Stimulated activated CD8-positive, alpha-beta memory T cell treated with anti-CD3 and anti-CD28 coated beads, Interleukin-15, amount 100 ng/mL, for 24 hours (primary cell): ENCODE results near the gene WNT8A.

ENCODE experiments used
- DNase-seq: peaks from one replicate; pipeline ENCODE4 v3.0.0-alpha.2; 2020; ENCODE audit warnings: low read depth

Gene WNT8A

GRCh38 chr5:138091685-138092084 is 7.9 kb downstream of the WNT8A start:
- DNase-seq: no peak

DNA sequence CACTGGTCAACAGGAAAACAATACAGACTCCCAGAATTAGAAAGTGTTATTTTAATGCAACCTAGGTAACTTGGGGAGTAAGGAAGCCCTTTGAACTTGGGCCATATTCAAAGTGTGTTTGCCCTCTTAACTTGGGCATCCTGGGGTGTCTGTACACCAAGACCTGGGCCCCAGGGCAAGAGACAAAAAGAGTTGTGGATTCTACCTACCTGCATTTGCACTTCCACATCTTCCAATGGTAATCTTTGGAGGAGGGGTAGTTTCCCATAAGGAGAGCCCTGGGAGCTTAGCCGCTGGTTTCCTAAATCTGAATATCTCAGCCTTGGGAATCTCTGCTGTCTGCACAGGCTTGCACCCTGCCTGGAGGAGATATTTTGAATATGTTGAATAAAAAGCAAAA is 8.5 kb downstream of the WNT8A start:
- no peak for DNase-seq

DNA sequence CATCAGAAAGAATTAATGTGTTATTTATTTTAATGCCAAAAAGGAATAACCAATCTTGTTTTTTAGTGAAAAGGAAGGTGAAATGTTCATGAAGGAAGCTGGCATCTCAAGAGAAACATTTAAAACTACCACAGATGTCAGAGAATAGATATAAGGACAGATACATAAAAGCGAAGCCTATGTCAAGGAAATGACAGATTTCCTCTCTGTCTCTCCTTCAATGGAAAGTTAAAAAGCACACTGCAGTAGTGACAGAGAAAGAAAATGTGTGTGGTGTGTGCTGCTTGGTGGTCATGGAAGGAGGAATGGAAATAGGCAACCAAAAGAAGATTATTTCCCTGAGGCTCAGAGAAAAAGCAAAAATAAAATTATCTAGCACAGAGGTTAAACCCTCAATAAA is 9.2 kb downstream of the WNT8A start:
- no peak for DNase-seq

GRCh38 chr5:138095100-138095907 is 11.5 kb downstream of the WNT8A start:
- DNase-seq: no peak

GRCh38 chr5:138096363-138096762 is 12.5 kb downstream of the WNT8A start:
- no peak for DNase-seq

- DNase-seq: no peak
These were observed 13.4 kb downstream of the WNT8A start for GRCh38 chr5:138096997-138097828.

DNA sequence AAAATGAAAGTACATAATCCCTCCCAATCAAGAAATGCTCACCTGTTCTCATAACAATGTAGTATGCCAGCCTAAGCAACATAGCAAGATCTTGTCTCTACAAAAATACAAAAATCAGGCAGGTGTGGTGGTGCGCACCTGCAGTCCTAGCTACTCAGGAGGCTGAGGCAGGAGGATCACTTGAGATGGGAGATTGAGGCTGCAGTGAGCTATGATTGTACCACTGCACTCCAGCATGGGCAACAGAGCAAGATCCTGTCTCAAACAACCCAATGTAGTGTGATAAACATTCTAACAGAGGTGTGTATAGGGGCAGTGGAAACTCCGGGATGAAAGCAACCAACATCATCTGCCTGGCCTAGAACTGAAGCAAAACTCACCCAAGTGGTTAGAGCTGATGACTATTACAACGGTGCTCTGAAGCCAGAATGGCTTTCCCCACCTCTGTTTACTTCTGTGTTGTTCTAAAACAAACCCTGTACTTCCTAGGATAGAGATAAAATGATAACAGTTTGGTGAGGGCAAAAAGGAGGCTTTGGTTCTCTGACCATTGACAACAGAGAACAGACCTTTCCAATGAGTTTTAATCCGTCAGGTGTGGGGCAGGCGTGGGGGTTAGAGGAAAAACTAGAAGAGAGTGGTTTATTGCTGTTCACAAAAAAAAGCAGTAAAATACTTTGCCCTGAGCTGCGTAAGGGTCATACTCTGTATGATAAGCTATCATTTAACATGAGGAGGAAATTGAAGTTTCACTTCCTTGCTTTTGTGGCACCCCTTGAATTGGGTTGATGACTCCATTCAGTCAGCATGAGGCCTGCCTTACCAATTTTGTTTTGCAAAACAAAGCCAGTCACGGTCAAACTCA is 18.9 kb downstream of the WNT8A start:
- DNase-seq: no peak

GRCh38 chr5:138103319-138103637 is 19.4 kb downstream of the WNT8A start:
- no peak for DNase-seq

DNA sequence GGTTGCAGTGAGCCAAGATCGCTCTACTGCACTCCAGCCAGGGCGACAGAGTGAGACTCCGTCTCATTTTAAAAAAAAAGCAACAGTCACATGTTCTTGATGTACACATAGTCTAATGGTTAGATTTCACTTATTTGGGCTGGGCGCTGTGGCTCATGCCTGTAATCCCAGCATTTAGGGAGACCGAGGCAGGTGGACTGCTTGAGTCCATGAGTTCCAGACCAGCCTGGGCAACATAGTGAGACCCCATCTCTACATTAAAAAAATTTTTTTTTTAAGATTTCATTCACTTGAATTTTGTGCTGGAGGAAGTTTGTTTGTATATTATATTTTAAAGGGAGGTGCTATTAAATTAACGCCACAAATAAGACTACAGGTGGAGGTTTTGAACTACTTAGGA is 21.9 kb downstream of the WNT8A start:
- DNase-seq: no peak

GRCh38 chr5:138107213-138107612 is 23.4 kb downstream of the WNT8A start:
- DNase-seq: no peak

- no peak for DNase-seq
These were observed 25.8 kb downstream of the WNT8A start for GRCh38 chr5:138109463-138110265.

DNA sequence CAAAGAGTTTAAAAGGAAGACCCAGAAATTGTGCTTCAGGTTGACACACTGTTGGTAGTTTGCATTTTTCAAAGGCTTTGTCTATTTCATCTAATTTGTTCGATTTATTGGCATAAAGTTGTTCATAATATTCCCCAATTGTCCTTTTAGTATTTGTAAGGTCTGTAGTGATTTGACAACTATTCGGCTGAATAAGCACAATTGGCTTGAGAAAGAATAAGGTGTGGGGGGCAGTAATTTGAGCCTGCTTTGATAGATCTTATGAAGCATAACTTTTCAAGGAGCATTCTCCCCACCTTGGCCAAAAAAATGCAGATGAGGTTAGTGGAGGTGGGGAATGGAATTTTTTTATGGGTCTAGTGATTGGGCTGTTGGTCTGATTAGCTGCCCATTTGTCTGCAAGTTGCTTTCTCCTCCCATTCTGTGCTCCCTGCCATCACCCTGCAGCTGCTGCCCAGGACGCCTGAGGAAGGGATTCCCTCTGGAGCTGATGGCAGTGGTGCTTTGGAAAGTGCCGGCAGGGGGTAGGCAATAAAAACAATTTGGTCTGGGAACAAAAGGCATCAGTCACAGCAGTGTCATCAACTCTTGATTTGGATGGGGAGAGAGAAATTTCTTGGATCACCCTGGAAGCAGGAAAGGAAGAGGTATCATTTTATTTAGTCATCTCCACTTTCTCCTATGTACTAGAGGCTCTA is 26.6 kb downstream of the WNT8A start:
- DNase-seq: no peak

- DNase-seq: no peak
These were observed 27.3 kb downstream of the WNT8A start for GRCh38 chr5:138111181-138111580.

GRCh38 chr5:138111937-138112336 is 28.1 kb downstream of the WNT8A start:
- no peak for DNase-seq

DNA sequence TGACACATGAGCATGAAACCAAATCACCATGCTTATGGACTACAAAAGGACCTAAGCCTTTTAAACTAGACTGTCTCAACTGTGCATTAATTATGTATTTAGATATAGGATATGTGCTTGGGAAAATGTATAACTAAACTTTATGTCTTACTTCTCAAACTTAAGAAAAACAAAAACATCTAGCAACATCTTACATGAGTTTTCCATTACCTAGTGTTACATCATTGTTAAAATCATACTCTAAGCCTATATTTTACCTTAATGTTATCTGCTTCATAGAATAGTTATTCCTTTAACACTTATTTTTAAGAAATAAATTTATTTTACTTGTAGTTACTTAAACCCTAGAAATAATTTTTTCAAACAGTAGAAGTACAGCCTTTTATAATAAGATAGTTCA is 31.4 kb downstream of the WNT8A start:
- no peak for DNase-seq

DNA sequence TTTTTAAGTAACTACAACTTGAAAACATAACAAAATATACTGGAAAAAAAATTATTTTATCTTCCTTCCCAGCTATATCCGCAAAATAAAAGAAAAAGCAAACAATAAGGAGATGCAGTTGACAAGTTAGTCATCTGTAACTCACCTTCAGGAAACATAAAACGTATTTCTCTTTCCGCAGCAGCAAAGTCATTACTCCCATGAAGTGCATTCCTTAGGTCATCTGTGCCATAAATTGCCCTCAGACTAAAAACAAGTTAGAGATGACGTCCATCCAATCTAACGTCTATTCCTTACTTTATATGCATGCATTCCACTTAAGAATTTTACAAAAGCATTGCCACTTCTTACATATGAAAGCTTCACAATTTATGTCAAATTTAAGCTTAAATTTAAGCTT is 44.5 kb downstream of the WNT8A start:
- DNase-seq: no peak

- DNase-seq: no peak
These were observed 45.5 kb downstream of the WNT8A start for GRCh38 chr5:138129347-138129746.

DNA sequence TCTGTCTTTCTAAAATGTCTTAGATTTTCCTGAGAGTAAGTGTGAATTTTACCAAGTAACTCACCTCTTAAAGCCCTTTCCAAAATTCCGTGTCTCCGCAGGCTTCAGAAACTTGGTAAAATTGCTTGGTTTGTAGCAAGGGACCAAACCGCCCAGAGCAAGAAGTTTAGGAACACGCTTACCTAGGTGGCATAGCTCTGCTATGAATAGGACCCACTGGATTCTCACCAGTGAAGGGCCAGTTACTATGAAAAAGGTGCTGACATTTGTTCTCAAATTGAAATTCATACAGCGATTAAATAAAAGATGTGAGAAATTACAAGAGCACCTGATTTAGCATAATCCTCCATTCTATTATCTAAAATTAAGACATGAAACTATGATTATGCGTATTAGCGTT is 48.7 kb downstream of the WNT8A start:
- no peak for DNase-seq

GRCh38 chr5:138138949-138139780 is 55.3 kb downstream of the WNT8A start, which contains the start of gene NME5:
Gene NME5 (minus strand): TSS chr5:138139428. CDS start chr5:138138780, 648 bp downstream.
- DNase-seq: no peak

- DNase-seq: no peak
These were observed 55.9 kb downstream of the WNT8A start for GRCh38 chr5:138139781-138140090.
